HG03039 (cell line): ENCODE results near the gene RAB28.

Experiments
- ATAC-seq: cut with Tn5 transposase; IDR thresholded peaks from one replicate; pipeline ENCODE4 v1.9.1; 2021; ENCODE audit warnings: mild to moderate bottlenecking, moderate library complexity; ENCODE audit not compliant: unreplicated experiment

RAB28 gene

DNA sequence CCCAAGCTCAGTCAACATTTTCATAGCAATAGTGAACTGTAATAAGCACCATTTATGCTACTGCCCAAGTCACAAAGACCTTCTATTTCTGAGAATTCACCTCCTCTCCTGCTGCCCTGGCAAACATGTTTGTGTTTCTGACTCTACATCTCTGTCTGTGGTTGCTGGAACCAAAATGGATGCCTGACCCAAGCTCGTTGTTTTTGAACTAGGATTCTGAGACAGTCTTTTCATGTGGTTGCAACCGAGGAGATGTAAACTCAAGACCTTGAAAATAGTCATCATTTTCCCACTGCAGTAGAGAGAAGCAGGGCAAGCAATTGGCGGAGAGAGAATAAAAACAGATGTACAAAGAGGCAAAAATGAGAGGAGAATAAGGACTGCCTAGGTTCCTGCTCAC lies 160.2 kb downstream of the RAB28 start:
- no peak for ATAC-seq

DNA sequence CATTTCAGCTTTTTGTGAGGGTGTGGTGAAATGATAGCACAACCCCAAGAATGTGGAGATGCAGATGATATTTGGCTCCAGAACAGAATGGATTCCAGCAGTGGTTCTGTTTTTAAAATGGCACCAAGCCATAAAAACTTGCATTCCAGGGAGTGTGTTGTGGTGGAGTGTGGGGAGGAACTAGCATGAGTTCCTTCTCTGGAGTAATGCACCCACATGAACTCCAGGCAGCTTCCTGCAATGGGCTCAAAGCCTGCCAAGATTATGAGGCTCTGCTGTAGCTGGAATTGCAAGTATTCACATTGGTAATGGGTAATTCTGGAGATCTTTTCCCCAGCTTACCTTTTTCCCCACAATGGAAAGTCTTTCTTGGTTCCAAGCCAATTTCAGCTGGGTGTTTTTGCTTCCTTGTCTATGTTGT lies 161.4 kb downstream of the RAB28 start:
- ATAC-seq: no peak
